ENCODE data around the gene SYT14.

- TF ChIP-seq CTCF (IDR thresholded peaks at IDR 0.05) (no peak), EP300 (IDR thresholded peaks at IDR 0.05) (no peak), POLR2A (IDR thresholded peaks at IDR 0.05) (no peak)
Observed at GRCh38 chr1:210117681-210118170, 179.7 kb downstream of the SYT14 start.
